GM19240 (cell line): Measurements from ENCODE around the gene MOB1B.
"Not testable (repeated sequence)": the region's sequence is repeated elsewhere in the genome, so short reads cannot be mapped to it uniquely, and the experiment has no call there.

Source experiments
- DNase-seq: peaks from one replicate; pipeline ENCODE4 v3.0.0; 2011; ENCODE audit warnings: low spot score; ENCODE audit not compliant: insufficient read length

The MOB1B gene

GRCh38 chr4:71005025-71005424, 102.9 kb downstream of the MOB1B start:
- DNase-seq, result not testable (repeated sequence)

GRCh38 chr4:71006203-71006907, 104.2 kb downstream of the MOB1B start:
- peak; percentile 6 for DNase-seq

- DNase-seq, result no peak
Observed at GRCh38 chr4:71008196-71008595, 106.0 kb downstream of the MOB1B start.

- no peak for DNase-seq
Observed at GRCh38 chr4:71009086-71009485, 106.9 kb downstream of the MOB1B start.

GRCh38 chr4:71009890-71010588, 107.9 kb downstream of the MOB1B start:
- DNase-seq, result peak; percentile 8

GRCh38 chr4:71011451-71011850, 109.3 kb downstream of the MOB1B start:
- no peak for DNase-seq

- DNase-seq, result not testable (repeated sequence)
Observed at GRCh38 chr4:71017391-71017790, 115.2 kb downstream of the MOB1B start.

- no peak for DNase-seq
Observed at GRCh38 chr4:71020611-71021010, 118.4 kb downstream of the MOB1B start.

- no peak for DNase-seq
Observed at GRCh38 chr4:71025654-71026053, 123.5 kb downstream of the MOB1B start.

- DNase-seq, result no peak
Observed at GRCh38 chr4:71026086-71026485, 123.9 kb downstream of the MOB1B start.

GRCh38 chr4:71027611-71028010, 125.4 kb downstream of the MOB1B start:
- no peak for DNase-seq

- DNase-seq, result no peak
Observed at GRCh38 chr4:71029504-71029903, 127.3 kb downstream of the MOB1B start.

GRCh38 chr4:71032106-71032505, 129.9 kb downstream of the MOB1B start:
- not testable (repeated sequence) for DNase-seq
